Measurements from ENCODE around the gene PBX4.

The PBX4 gene

DNA sequence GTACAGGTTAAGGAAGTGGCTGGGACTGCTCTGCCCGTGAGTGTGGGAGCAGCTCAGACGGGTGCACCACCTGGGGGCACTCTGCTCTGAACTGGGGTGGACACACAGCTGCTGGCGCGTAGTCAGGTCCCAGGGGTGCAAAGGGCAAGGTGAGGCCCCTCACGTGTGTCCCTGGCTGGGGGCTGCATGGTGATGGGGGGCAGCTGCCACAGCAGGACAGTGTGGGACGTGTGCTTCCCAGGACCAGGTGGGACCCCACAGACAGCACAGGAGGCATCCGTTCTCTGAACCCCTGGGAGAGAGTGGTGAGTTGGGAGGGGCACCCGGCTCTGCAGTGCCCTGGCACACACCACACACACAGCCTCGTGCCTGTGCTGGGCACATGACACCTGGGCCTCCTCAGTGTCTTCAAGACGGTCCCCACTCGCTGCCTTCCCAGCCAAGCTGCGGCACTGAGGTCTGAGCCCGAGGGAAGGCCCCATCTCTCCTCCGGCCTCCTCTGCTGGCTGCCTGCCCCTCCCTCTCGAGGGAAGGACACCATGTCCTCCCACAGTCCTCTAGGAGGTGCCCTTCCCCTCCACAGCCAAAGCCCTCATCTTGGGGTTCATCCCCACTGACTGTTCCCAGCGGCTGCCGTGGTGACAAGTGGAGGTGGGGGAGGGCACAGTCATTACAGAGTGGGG lies 55.7 kb downstream of the PBX4 start:
- TF ChIP-seq, protein P1, sequence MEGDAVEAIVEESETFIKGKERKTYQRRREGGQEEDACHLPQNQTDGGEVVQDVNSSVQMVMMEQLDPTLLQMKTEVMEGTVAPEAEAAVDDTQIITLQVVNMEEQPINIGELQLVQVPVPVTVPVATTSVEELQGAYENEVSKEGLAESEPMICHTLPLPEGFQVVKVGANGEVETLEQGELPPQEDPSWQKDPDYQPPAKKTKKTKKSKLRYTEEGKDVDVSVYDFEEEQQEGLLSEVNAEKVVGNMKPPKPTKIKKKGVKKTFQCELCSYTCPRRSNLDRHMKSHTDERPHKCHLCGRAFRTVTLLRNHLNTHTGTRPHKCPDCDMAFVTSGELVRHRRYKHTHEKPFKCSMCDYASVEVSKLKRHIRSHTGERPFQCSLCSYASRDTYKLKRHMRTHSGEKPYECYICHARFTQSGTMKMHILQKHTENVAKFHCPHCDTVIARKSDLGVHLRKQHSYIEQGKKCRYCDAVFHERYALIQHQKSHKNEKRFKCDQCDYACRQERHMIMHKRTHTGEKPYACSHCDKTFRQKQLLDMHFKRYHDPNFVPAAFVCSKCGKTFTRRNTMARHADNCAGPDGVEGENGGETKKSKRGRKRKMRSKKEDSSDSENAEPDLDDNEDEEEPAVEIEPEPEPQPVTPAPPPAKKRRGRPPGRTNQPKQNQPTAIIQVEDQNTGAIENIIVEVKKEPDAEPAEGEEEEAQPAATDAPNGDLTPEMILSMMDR (IDR thresholded peaks at IDR 0.05; ENCODE audit: borderline replicate concordance, insufficient read depth, low read depth, low read length), result no peak
- H3K4me3 ChIP-seq (ENCODE audit: low read depth, low read length), result no peak overlapping the region

DNA sequence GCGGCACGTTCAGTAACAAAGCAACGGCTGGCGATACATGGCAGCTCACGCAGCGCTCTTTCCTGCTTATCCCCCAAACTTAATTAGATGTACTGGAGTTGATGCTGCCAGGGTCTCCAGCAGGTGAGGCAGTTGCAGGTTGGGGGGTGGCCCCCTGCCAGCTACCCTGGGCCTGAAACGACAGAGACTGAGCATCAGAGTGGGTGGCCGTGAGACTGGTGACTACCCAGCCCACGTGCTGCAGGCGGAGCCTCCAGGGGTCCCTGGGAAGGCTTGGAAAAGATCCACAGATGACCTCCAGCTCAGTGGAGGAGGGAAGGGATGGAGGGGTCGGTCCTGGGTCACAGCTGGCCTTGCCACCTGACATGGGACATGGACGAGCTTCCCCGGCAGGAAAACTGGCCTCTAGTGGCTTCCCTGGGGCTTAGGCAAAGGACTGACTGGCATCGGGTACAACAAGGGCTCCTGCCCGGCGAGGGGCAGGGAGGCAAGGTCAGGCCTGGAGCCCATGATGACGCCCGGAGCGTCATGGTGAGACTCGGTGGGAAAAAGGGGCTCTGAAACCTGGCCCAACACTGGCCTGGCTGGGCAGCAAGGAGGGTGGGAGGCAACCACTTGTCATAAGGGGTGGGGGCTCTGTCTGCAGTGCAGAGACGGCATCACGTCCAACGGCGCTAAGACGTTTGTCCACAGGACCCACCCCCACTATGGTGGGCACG lies 56.4 kb downstream of the PBX4 start:
- no peak overlapping the region for H3K4me3 ChIP-seq (ENCODE audit: low read depth, low read length)
- TF ChIP-seq, protein P1 (IDR thresholded peaks at IDR 0.05; ENCODE audit: borderline replicate concordance, insufficient read depth, low read depth, low read length), result no peak

DNA sequence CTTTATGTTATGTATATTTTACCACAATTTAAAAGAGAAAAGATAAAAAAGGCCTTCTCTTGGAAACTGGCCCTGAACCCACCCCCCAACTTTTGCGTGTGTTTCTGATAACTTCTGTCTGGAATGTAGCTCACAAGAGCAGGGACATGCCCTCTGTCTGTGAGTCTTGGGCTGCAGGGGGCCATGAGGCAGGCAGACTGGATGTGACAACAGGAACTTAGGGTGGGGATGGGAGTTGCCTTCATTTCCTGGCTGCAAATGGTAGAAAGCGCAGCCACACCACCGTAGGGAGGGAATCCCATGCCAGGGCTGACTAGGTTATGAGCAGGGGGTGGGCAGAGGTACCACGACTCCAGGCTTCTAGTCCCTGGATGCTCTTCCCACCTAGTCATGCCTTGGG lies 58.6 kb downstream of the PBX4 start:
- TF ChIP-seq, protein P1 (IDR thresholded peaks at IDR 0.05; ENCODE audit: borderline replicate concordance, insufficient read depth, low read depth, low read length), result no peak
- no peak overlapping the region for H3K4me3 ChIP-seq (ENCODE audit: low read depth, low read length)

DNA sequence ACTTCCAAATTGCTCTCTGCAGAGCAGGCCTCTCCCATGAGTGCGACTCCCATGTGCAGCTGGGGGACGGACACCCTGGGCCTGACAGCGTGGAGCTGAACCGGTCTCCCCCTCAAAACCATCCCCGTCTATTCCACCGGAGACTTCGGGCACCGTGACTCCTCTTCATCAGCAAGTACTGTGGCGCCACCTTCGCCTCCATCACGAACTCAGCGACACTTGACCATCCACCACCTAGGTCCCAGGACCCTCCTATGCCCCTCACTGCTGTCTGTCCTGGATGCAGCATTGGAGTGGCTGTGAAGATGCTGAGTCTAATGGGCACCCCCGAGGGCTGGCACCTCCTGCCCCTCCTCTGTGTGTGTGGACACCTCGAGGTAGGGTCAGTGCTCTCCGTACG lies 59.9 kb downstream of the PBX4 start:
- no peak overlapping the region for H3K4me3 ChIP-seq (ENCODE audit: low read depth, low read length)
- TF ChIP-seq, protein P1 (IDR thresholded peaks at IDR 0.05; ENCODE audit: borderline replicate concordance, insufficient read depth, low read depth, low read length), result no peak

DNA sequence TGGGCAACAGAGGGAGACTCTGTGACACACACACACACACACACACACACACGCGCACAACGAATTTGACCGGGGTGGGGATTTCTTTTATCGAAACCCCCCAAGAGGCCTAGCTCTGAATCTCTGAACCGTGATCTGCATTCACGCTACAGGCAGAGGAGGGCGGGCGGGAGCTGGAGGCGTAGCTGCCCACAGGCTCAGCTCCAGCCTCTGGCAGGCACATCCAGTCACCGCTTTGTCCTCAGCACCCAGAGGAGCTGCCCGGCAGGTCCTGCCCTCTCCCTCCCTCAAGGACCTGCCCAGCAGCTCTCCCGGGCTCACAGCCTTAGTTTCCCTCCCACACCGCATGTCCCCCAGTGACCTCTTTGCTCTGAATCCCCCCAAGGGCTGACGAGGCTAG lies 60.4 kb downstream of the PBX4 start:
- H3K4me3 ChIP-seq (ENCODE audit: low read depth, low read length), result no peak overlapping the region
- TF ChIP-seq, protein P1 (IDR thresholded peaks at IDR 0.05; ENCODE audit: borderline replicate concordance, insufficient read depth, low read depth, low read length), result no peak

DNA sequence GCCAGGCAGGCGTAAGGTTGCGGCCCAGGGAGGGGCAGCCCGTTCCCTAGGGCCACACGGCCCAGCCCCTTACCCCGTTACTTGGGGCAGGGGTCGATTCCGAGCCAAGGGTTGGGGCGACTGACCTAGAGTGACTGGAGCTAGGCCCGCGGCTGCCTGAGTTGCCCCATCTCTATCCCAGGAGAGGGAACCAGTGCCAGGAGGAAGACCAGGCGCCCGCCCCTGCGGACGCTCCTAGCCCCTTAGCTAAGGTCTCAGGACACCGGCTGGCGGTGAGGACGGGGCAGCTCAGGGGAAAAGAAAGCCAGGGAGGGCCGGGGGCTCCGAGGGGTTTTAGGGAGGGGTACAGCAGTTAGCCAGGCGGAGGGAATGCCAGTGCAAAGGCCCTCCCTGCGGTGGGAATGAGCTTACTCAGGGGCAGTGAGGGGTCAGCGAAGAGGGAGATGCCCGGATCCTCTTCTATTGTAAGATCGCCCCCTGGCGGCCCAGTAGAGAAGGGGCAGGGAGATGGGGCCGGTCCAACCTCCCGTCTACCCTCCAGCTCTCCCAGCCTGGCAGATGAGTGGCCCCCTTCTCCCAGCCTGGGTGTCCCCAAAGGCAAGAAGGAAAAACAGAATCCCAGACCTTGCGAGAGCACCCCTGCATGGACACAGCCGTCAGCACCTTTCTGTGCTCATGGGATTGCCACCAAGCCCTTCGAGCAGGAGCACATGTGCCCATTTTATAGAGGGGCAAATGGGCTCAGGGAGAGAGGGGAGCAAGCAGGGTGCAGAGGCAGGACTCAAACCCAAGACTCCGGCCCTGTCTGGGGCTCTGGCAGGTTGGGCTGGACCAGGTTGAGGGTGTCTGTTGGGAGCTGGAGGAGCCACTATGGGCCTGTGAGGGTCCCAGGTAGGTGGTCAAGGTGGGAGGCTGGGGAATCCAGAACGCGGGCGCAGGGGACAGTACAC lies 64.1 kb downstream of the PBX4 start:
- no peak overlapping the region for H3K4me3 ChIP-seq (ENCODE audit: low read depth, low read length)
- TF ChIP-seq, protein P1 (IDR thresholded peaks at IDR 0.05; ENCODE audit: borderline replicate concordance, insufficient read depth, low read depth, low read length), result peak; percentile 91
